ENCODE measurements around the gene JMJD1C. TPM values are rescaled to one million over a fixed set of nuclear protein-coding genes. Genes with fewer than 3 reads are reported as not detected.

The JMJD1C gene
- total and polyA plus RNA-seq, 3 donors from 2014 or later: 29.7 to 111 (median 94.6) TPM

GRCh38 chr10:63145782-63146181 lies 320.0 kb downstream of the JMJD1C start:
- Histone ChIP-seq H3K27ac (no peak overlapping the region), H3K36me3 (ENCODE audit: low read depth, missing control alignments) (no peaks in the 10 kb centered on the region), H3K4me1 (no peaks in the 10 kb centered on the region), H3K9me3 (no peaks in the 10 kb centered on the region), H3K27me3 (no peaks in the 10 kb centered on the region), H3K4me3 (no peak overlapping the region)
- no peak for TF ChIP-seq POLR2A (IDR thresholded peaks at IDR 0.05)
- TF ChIP-seq CTCF (IDR thresholded peaks at IDR 0.05): no peak
- DNase-seq: no peak
- intact Hi-C loops (cut with DNase I; ENCODE audit: low total_unique reads): no loop called here

GRCh38 chr10:63143987-63144386 lies 321.8 kb downstream of the JMJD1C start:
- intact Hi-C loops (cut with DNase I; ENCODE audit: low total_unique reads): no loop called here
- Histone ChIP-seq H3K27me3 (no peaks in the 10 kb centered on the region), H3K4me1 (no peaks in the 10 kb centered on the region), H3K4me3 (no peak overlapping the region), H3K27ac (no peak overlapping the region), H3K36me3 (ENCODE audit: low read depth, missing control alignments) (no peaks in the 10 kb centered on the region), H3K9me3 (no peaks in the 10 kb centered on the region)
- WGBS, 2 donors: 85 to 87% methylated on average over 5 of the region's 5 CpGs
- no peak for TF ChIP-seq POLR2A (IDR thresholded peaks at IDR 0.05)
- TF ChIP-seq CTCF (IDR thresholded peaks at IDR 0.05): no peak
- DNase-seq: no peak

DNA sequence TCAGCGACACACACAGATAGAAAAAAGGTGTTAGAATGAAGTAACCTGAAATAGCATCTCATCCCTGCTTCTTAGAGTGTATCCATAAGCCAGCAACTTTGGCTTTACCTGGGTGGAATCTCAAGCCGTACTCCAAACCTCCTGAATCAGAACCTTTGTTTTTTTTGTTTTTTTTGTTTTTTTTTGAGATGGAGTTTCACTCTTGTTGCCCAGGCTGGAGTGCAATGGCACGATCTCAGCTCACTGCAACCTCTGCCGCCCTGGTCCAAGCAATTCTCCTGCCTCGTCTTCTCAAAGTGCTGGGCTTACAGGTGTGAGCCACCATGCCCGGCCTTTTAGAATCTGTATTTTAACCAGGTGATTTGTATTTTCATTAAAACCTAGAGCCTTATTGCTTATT lies 323.6 kb downstream of the JMJD1C start:
- no peaks in the 10 kb centered on the region for H3K4me1 ChIP-seq
- H3K36me3 ChIP-seq (ENCODE audit: low read depth, missing control alignments): no peaks in the 10 kb centered on the region
- no peak overlapping the region for H3K27ac ChIP-seq
- WGBS, 2 donors: 91 to 93% methylated on average over 6 of the region's 6 CpGs
- intact Hi-C loops (cut with DNase I; ENCODE audit: low total_unique reads): no loop called here
- DNase-seq: no peak
- no peaks in the 10 kb centered on the region for H3K27me3 ChIP-seq
- H3K9me3 ChIP-seq: no peaks in the 10 kb centered on the region
- H3K4me3 ChIP-seq: no peak overlapping the region
- TF ChIP-seq POLR2A (IDR thresholded peaks at IDR 0.05): no peak

- intact Hi-C loops (cut with DNase I; ENCODE audit: low total_unique reads): no loop called here
- Histone ChIP-seq H3K36me3 (ENCODE audit: low read depth, missing control alignments) (no peaks in the 10 kb centered on the region), H3K4me1 (no peaks in the 10 kb centered on the region), H3K27ac (no peak overlapping the region), H3K9me3 (no peaks in the 10 kb centered on the region), H3K27me3 (no peaks in the 10 kb centered on the region), H3K4me3 (no peak overlapping the region)
- TF ChIP-seq POLR2A (IDR thresholded peaks at IDR 0.05) (no peak), CTCF (IDR thresholded peaks at IDR 0.05) (no peak)
- 78 to 89% methylated on average over 3 of the region's 3 CpGs for WGBS, 2 donors
- no peak for DNase-seq
Observed at GRCh38 chr10:63140077-63140476, 325.7 kb downstream of the JMJD1C start.

DNA sequence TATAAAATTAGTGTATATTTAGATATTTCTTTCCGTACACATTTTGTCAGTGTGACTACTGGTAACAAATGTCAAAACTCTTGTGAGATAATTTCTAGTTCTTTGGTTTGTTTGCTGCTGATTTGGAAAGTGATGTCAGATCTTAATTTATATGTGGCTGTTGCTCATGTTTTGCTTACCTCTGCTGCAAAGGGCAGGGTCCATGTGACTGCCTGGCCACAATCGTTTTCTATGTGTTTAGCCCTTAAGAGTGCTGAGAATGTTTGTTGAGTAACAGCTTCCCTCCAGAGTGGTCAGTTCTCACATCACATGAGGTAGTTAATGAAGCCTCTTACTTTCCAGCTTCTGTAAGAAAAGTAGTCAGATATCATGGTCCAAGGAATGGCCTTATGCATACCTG lies 328.5 kb downstream of the JMJD1C start:
- DNase-seq: no peak
- Histone ChIP-seq H3K36me3 (ENCODE audit: low read depth, missing control alignments) (no peaks in the 10 kb centered on the region), H3K27ac (no peak overlapping the region), H3K4me1 (peaks cover 12% of the 10 kb centered on the region), H3K9me3 (no peaks in the 10 kb centered on the region), H3K4me3 (no peak overlapping the region), H3K27me3 (no peaks in the 10 kb centered on the region)
- WGBS, 2 donors: 70 to 72% methylated on average over 2 of the region's 2 CpGs
- no peak for TF ChIP-seq CTCF (IDR thresholded peaks at IDR 0.05)
- TF ChIP-seq POLR2A (IDR thresholded peaks at IDR 0.05): no peak
- intact Hi-C loops (cut with DNase I; ENCODE audit: low total_unique reads): loop anchor here (10.0 kb wide), 1 partner anchor 323 kb away; the partner anchor contains the start of gene EGR2
